GM12878 (cell line): Measurements from ENCODE around the gene TUBB. TPM values are rescaled to one million over a fixed set of nuclear protein-coding genes. Genes with fewer than 3 reads are reported as not detected.

Experiments used
- ATAC-seq: fragments of 200-7000 bp; cut with Tn5 transposase; 3 replicates; pipeline ENCODE4 v1.9.1; 2020; ENCODE audit warnings: mild to moderate bottlenecking, moderate library complexity
- BruUV-seq: library from RNA; stranded (reverse); fragments of 400-500 nt; replicated peaks from 2 replicates; lab custom pipeline; 2021; lab: Mats Ljungman, UMichigan
- CTCF ChIA-PET: fragments of 300-600 bp; sonication (Branson Sonifier 250); formaldehyde crosslinking; extraction: SDS; loops from one replicate; lab custom pipeline; 2021; ENCODE audit warnings: inconsistent platforms; lab: Yijun Ruan, JAX
- POLR2A ChIA-PET: fragments of 350-600 bp; formaldehyde crosslinking; extraction: SDS; loops from one replicate; lab custom pipeline; 2021; ENCODE audit warnings: inconsistent platforms; lab: Charles Lee
- RAD21 ChIA-PET: fragments of 300-600 bp; sonication (Branson Sonifier 250); formaldehyde crosslinking; loops from one replicate; lab custom pipeline; 2023; ENCODE audit warnings: antibody characterized with exemption; ENCODE audit not compliant: unreplicated experiment; lab: Charles Lee
- SMC1A ChIA-PET: fragments of 300-600 bp; sonication (Branson Sonifier 250); formaldehyde crosslinking; loops from one replicate; lab custom pipeline; 2023; ENCODE audit not compliant: unreplicated experiment, uncharacterized antibody; lab: Charles Lee
- DNase-seq: peaks from one replicate; pipeline ENCODE4 v3.0.0-alpha.2; 2011; ENCODE audit warnings: low read depth, low spot score
- FAIRE-seq: peaks from 3 replicates; lab custom pipeline; 2011; peaks lifted over from hg19 to GRCh38; lab: Jason Lieb, UNC
- H2AFZ ChIP-seq: 2 replicates; pipeline ENCODE4 v1.6.0; 2011; ENCODE audit warnings: low read depth, low read length, control low read depth; ENCODE audit not compliant: control insufficient read depth
- H3K27ac ChIP-seq: 2 replicates; pipeline ENCODE4 v1.5.1; 2011; ENCODE audit warnings: control low read depth; ENCODE audit not compliant: control insufficient read depth, insufficient read depth
- H3K27me3 ChIP-seq, 2 experiments: replicated peaks in 1 of 2; 2 replicates each; pipeline versions ENCODE4 v1.6.0 to v1.6.1; 2011; ENCODE audit warnings: low read length in 1 of 2; ENCODE audit not compliant: control insufficient read depth in 2 of 2, insufficient read depth in 2 of 2
- H3K36me3 ChIP-seq, 2 experiments: 2 replicates each; pipeline ENCODE4 v1.5.1; 2011; ENCODE audit warnings: low read length in 1 of 2; ENCODE audit not compliant: control insufficient read depth in 2 of 2, insufficient read depth in 2 of 2
- H3K4me1 ChIP-seq: 2 replicates; pipeline ENCODE4 v1.6.1; 2011; ENCODE audit warnings: mild to moderate bottlenecking, low read length, moderate library complexity, mixed read lengths; ENCODE audit not compliant: control insufficient read depth, insufficient read depth
- H3K4me2 ChIP-seq: 2 replicates; pipeline ENCODE4 v1.6.0; 2011; ENCODE audit warnings: control low read depth; ENCODE audit not compliant: control insufficient read depth, insufficient read depth
- H3K4me3 ChIP-seq: fragments of 200-600 bp; sonication (generic); 2 replicates; pipeline ENCODE4 v1.5.1; 2016
- H3K79me2 ChIP-seq: 2 replicates; pipeline ENCODE4 v1.6.0; 2011; ENCODE audit warnings: low read length; ENCODE audit not compliant: control insufficient read depth, insufficient read depth
- H3K9ac ChIP-seq: 2 replicates; pipeline ENCODE4 v1.8.0; 2011; ENCODE audit warnings: low read length, control low read depth, mixed read lengths; ENCODE audit not compliant: control insufficient read depth, insufficient read depth
- H3K9me3 ChIP-seq: replicated peaks from 3 replicates; pipeline ENCODE4 v1.5.1; 2011; ENCODE audit warnings: mild to moderate bottlenecking, low read length; ENCODE audit not compliant: control insufficient read depth, insufficient read depth
- H4K20me1 ChIP-seq: 2 replicates; pipeline ENCODE4 v1.6.0; 2011; ENCODE audit not compliant: control insufficient read depth, insufficient read depth
- CBX5 ChIP-seq: sonication (generic); IDR thresholded peaks from 2 replicates; pipeline ENCODE4 v1.6.1; 2016; ENCODE audit warnings: low read depth, moderate library complexity, mild to moderate bottlenecking, inconsistent platforms
- CHD1 ChIP-seq: IDR thresholded peaks from 2 replicates; pipeline ENCODE4 v1.6.1; 2012; ENCODE audit warnings: low read depth, low read length, improper control_type of control experiment
- EZH2 ChIP-seq: IDR thresholded peaks from 2 replicates; pipeline ENCODE4 v1.6.1; 2012; ENCODE audit warnings: low read depth, mild to moderate bottlenecking, control low read depth, inconsistent platforms, low read length, borderline replicate concordance; ENCODE audit not compliant: control insufficient read depth
- FOXM1 ChIP-seq: IDR thresholded peaks from 2 replicates; pipeline ENCODE4 v1.6.1; 2012; ENCODE audit warnings: low read depth, mild to moderate bottlenecking, inconsistent platforms, low read length, moderate library complexity
- HDAC2 ChIP-seq: fragments of 200-600 bp; sonication (generic); IDR thresholded peaks from 2 replicates; pipeline ENCODE4 v1.6.1; 2017
- KDM1A ChIP-seq: fragments of 200-600 bp; sonication (generic); IDR thresholded peaks from 2 replicates; pipeline ENCODE4 v1.6.1; 2016; ENCODE audit warnings: borderline replicate concordance
- MXI1 ChIP-seq: fragments of 150-350 bp; IDR thresholded peaks from 2 replicates; pipeline ENCODE4 v1.6.1; 2011; ENCODE audit warnings: low read depth, mild to moderate bottlenecking, inconsistent platforms, low read length, improper control_type of control experiment
- MYB ChIP-seq: fragments of 150-350 bp; IDR thresholded peaks from 2 replicates; pipeline ENCODE4 v1.6.1; 2014; ENCODE audit warnings: mild to moderate bottlenecking, low read depth, low read length, borderline replicate concordance
- MYC ChIP-seq: IDR thresholded peaks from 2 replicates; pipeline ENCODE4 v1.6.1; 2011; ENCODE audit warnings: mild to moderate bottlenecking, low read length, moderate library complexity, inconsistent platforms; ENCODE audit not compliant: insufficient read depth, insufficient replicate concordance, insufficient read length, severe bottlenecking
- PML ChIP-seq: IDR thresholded peaks from 2 replicates; pipeline ENCODE4 v1.6.1; 2012; ENCODE audit warnings: low read length, inconsistent platforms
- POLR2AphosphoS2 ChIP-seq: IDR thresholded peaks from 2 replicates; pipeline ENCODE4 v1.6.1; 2011; ENCODE audit warnings: low read depth, mild to moderate bottlenecking, low read length, improper control_type of control experiment, moderate library complexity
- RBBP5 ChIP-seq: fragments of 200-600 bp; sonication (generic); conservative IDR thresholded peaks from 2 replicates; pipeline ENCODE4 v1.6.1; 2016
- RCOR1 ChIP-seq: conservative IDR thresholded peaks from 2 replicates; pipeline ENCODE4 v1.6.1; 2012; ENCODE audit warnings: low read depth, low read length, improper control_type of control experiment
- RFX5 ChIP-seq: IDR thresholded peaks from 2 replicates; pipeline ENCODE4 v1.6.1; 2011; ENCODE audit warnings: low read depth, low read length, improper control_type of control experiment
- RUNX3 ChIP-seq: IDR thresholded peaks from 2 replicates; pipeline ENCODE4 v1.6.1; 2012; ENCODE audit warnings: low read length, inconsistent platforms
- SIN3A ChIP-seq: IDR thresholded peaks from 2 replicates; pipeline ENCODE4 v1.6.1; 2012; ENCODE audit warnings: low read depth, low read length, improper control_type of control experiment
- SIX5 ChIP-seq: IDR thresholded peaks from 2 replicates; pipeline ENCODE4 v1.6.1; 2011; ENCODE audit warnings: mild to moderate bottlenecking, low read depth, low read length, moderate library complexity; ENCODE audit not compliant: severe bottlenecking
- SREBF1 ChIP-seq: IDR thresholded peaks from 2 replicates; pipeline ENCODE4 v1.6.1; 2012; ENCODE audit warnings: mild to moderate bottlenecking, low read length
- SRF ChIP-seq, 2 experiments: IDR thresholded peaks; 2 replicates each; pipeline ENCODE4 v1.6.1; 2011; ENCODE audit warnings: low read depth in 2 of 2, low read length in 2 of 2, mild to moderate bottlenecking in 1 of 2, moderate library complexity in 1 of 2
- ZNF217 ChIP-seq: fragments of 450-650 bp; IDR thresholded peaks from 2 replicates; pipeline ENCODE4 v1.6.1; 2017; ENCODE audit warnings: antibody characterized with exemption, mild to moderate bottlenecking
- ZNF274 ChIP-seq: IDR thresholded peaks from one replicate; pipeline ENCODE4 v1.8.0; 2011; ENCODE audit not compliant: insufficient read length, insufficient read depth
- WGBS: methylation state at CpG from one replicate; pipeline ENCODE4 v1.1.6; 2016; ENCODE audit warnings: low lambda C conversion rate; ENCODE audit not compliant: insufficient replicate concordance, insufficient coverage; ENCODE audit errors: missing lambda C conversion rate; 5-methylcytosine and 5-hydroxymethylcytosine counted together
- in situ Hi-C: fragments of 300-500 bp; cut with MboI; formaldehyde crosslinking; loops from 9 replicates; pipeline ENCODE4 v1.14.3; 2018; ENCODE audit warnings: mixed read lengths
- intact Hi-C: fragments of 100-400 bp; cut with micrococcal nuclease; formaldehyde crosslinking; loops from one replicate; pipeline ENCODE4 v1.14.2; 2022; ENCODE audit not compliant: unreplicated experiment
- polyA plus RNA-seq, 11 experiments: library from polyadenylated mRNA; depleted of rRNA in 4 of 11; unstranded in 6 of 11; stranded (reverse) in 5 of 11; fragments of >200 nt; fragmentation: Nextera tagmentation in 4 of 11; fragmentation: Illumina TruSeq in 1 of 11; extraction: Ambion mirVana in 4 of 11; extraction: Trizol in 1 of 11; gene quantifications; 1 replicate in 1 of 11; 2 replicates in 10 of 11; pipeline versions ENCODE4 v1.2.1 to v1.2.3, GENCODE V29; 2011 to 2016; ENCODE audit warnings: inconsistent platforms in 2 of 11, missing spikeins in 2 of 11, low read depth in 1 of 11
- total RNA-seq, 4 experiments: library from RNA; depleted of rRNA in 3 of 4; stranded (reverse); fragments of >200 nt in 3 of 4; fragmentation: Illumina TruSeq in 1 of 4; extraction: Trizol in 1 of 4; gene quantifications; 2 replicates each; pipeline versions ENCODE4 v1.2.1 to v1.2.3, GENCODE V29; 2013 to 2021
- TF ChIP-seq, protein P1 (sequence below): fragments of 450-650 bp; IDR thresholded peaks from 2 replicates; pipeline ENCODE4 v1.6.1; 2016; ENCODE audit warnings: mild to moderate bottlenecking
- TF ChIP-seq, protein P2 (sequence below): IDR thresholded peaks from 2 replicates; pipeline ENCODE4 v1.6.1; 2012; ENCODE audit warnings: low read depth, low read length, improper control_type of control experiment

Gene TUBB
- total and polyA plus RNA-seq, 10 of the 15 experiments (the other 5 are each of a cell fraction or from before 2014, with no cell fraction given) = 1,039 to 3,052 (median 1,656) TPM

DNA sequence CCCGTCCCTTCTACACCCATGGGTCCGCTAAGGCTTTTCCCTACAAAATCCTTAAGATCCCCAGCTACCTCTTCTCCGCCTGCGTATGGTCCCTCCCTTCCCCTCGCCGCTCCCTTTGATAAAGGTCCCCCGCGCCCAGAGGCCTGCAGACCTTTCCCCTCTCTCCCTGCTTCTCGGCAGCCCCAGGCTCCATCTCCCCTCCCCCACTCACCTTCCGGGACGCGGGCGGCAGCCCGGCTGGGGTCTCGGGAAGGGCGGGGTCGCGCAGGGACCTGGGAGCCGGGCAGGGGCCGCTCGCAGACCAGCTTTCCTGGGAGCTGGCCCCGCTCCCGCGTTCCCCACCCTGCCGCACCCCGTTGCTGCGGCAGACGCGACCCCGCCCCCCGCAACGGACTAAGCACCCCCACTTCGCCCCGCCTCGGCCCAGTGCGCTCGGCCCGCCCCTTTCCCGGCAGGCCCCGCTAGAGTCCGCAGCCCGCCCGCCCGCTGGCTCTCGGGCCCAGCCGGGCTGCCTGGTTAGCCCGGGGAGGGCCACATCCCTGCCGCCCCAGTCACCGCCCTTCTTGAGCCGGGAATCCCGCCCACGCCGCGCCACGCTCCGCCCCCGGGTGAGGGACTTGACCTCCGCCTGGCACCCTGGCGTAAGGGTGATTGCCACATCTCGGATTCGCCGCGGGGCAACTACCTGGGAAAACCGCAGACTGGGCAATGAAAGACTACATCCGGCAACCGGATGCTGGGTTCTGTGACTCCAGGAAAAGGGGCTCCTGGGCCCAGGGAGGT is 22.4 kb downstream of the TUBB start, which contains the start of gene FLOT1:
TSS of gene FLOT1 (minus strand) at position 372 of the 783 bp plus-strand sequence. CDS start 498 bp downstream, outside the sequence.
- Histone ChIP-seq H3K4me3 (peak within 1 kb of the TSS; percentile 95), H3K9ac (peak within 1 kb of the TSS; percentile 82), H3K4me1 (peaks cover 23% of the 10 kb centered on the region), H3K27me3 (no peaks in the 10 kb centered on the region), H3K79me2 (peaks cover 37% of the 10 kb centered on the region), H3K9me3 (peaks cover 5% of the 10 kb centered on the region; the same call in 2 of the 3 replicates), H3K27ac (peak within 1 kb of the TSS; percentile 72), H4K20me1 (no peaks in the 10 kb centered on the region), H2AFZ (peak within 1 kb of the TSS; percentile 41), H3K4me2 (peak within 1 kb of the TSS; percentile 94), H3K36me3 (peaks cover 6 to 12% of the 10 kb centered on the region in 2 experiments)
- WGBS = under 1% methylated on average over 40 of the region's 66 CpGs
- CTCF ChIA-PET = interaction anchor here (0.8 to 2.1 kb wide), 10 partner anchors 11 to 201 kb away, joined by 3 to 8 read pairs (median 4); partner anchors contain the start of gene VARS2
- intact Hi-C loops (loop anchor here (2.0 kb wide), 1 partner anchor 68 kb away; no protein-coding TSS in a partner anchor), in situ Hi-C loops (no loop called here)
- RAD21 ChIA-PET = interaction anchor here (0.6 to 3.7 kb wide), 14 partner anchors 10 to 134 kb away, joined by 3 to 22 read pairs (median 4); partner anchors contain the start of gene MDC1
- peak; percentile 80 for DNase-seq
- peak; percentile 80 for ATAC-seq
- no TSS peak for BruUV-seq
- no peak for FAIRE-seq
- SMC1A ChIA-PET = interaction anchor here (1.0 to 10.0 kb wide), 4 partner anchors 11 to 80 kb away, joined by 3 to 122 read pairs (median 12); no protein-coding TSS in a partner anchor
- POLR2A ChIA-PET = interaction anchor here (0.7 to 9.4 kb wide), 12 partner anchors 15 to 171 kb away, joined by 3 to 89 read pairs (median 4); partner anchors contain the start of genes MDC1 and VARS2
- TF ChIP-seq ZNF217 = no peak
- no peak for TF ChIP-seq FOXM1
- TF ChIP-seq PML = peak; percentile 76; the same call in 1 of the 2 replicates
- no peak for TF ChIP-seq EZH2
- TF ChIP-seq MYC = no peak
- no peak for TF ChIP-seq ZNF274
- 0 out of 2 replicates have a peak, but pooled peaks have one; percentile 19 for TF ChIP-seq CBX5
- TF ChIP-seq SREBF1 = no peak
- no peak for TF ChIP-seq CHD1
- TF ChIP-seq, protein P1, sequence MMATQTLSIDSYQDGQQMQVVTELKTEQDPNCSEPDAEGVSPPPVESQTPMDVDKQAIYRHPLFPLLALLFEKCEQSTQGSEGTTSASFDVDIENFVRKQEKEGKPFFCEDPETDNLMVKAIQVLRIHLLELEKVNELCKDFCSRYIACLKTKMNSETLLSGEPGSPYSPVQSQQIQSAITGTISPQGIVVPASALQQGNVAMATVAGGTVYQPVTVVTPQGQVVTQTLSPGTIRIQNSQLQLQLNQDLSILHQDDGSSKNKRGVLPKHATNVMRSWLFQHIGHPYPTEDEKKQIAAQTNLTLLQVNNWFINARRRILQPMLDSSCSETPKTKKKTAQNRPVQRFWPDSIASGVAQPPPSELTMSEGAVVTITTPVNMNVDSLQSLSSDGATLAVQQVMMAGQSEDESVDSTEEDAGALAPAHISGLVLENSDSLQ = peak; percentile 29; the same call in 1 of the 2 replicates
- TF ChIP-seq SRF (IDR thresholded peaks at IDR 0.05; ENCODE audit: low read depth in 2 of 2, low read length in 2 of 2) = 0 out of 4 replicates have a peak, but pooled peaks of 1 of the 2 experiments have one; percentile 16
- 0 out of 2 replicates have a peak, but pooled peaks have one; percentile 18 for TF ChIP-seq RCOR1
- no peak for TF ChIP-seq RFX5
- TF ChIP-seq MYB = no peak
- 0 out of 2 replicates have a peak, but pooled peaks have one; percentile 32 for TF ChIP-seq HDAC2
- TF ChIP-seq, protein P2, sequence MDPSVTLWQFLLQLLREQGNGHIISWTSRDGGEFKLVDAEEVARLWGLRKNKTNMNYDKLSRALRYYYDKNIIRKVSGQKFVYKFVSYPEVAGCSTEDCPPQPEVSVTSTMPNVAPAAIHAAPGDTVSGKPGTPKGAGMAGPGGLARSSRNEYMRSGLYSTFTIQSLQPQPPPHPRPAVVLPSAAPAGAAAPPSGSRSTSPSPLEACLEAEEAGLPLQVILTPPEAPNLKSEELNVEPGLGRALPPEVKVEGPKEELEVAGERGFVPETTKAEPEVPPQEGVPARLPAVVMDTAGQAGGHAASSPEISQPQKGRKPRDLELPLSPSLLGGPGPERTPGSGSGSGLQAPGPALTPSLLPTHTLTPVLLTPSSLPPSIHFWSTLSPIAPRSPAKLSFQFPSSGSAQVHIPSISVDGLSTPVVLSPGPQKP = 0 out of 2 replicates have a peak, but pooled peaks have one; percentile 34
- no peak for TF ChIP-seq SIN3A
- TF ChIP-seq RUNX3 = peak; percentile 90
- TF ChIP-seq KDM1A = no peak
- TF ChIP-seq SIX5 = no peak
- TF ChIP-seq RBBP5 = no peak
- TF ChIP-seq POLR2AphosphoS2 = peak; percentile 93
- no peak for TF ChIP-seq MXI1
